HG03175 (cell line): ENCODE results near the gene RPL22.

ENCODE experiments used
- ATAC-seq: cut with Tn5 transposase; IDR thresholded peaks from one replicate; pipeline ENCODE4 v1.9.1; 2021; ENCODE audit warnings: mild to moderate bottlenecking, moderate library complexity; ENCODE audit not compliant: unreplicated experiment

The RPL22 gene

DNA sequence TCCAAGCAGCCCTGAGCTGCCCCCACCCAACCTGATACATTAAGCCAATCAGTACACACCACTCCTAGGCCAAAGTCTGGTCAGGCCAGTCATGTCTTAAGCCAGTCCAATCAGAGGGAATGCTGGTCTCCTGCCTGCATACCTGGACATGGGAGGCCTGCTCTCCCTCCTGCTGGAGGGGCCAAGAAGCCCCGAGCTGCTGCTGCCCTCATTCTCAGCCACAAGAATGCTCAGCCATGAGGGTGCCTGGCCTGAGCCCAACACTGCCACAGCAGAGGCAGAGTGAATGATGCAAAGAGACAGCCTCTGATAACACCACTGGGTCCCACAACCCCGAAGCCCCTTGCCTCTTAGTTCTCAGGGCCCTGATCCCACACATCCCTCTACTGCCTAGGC lies 42.3 kb downstream of the RPL22 start:
- ATAC-seq, result no peak

DNA sequence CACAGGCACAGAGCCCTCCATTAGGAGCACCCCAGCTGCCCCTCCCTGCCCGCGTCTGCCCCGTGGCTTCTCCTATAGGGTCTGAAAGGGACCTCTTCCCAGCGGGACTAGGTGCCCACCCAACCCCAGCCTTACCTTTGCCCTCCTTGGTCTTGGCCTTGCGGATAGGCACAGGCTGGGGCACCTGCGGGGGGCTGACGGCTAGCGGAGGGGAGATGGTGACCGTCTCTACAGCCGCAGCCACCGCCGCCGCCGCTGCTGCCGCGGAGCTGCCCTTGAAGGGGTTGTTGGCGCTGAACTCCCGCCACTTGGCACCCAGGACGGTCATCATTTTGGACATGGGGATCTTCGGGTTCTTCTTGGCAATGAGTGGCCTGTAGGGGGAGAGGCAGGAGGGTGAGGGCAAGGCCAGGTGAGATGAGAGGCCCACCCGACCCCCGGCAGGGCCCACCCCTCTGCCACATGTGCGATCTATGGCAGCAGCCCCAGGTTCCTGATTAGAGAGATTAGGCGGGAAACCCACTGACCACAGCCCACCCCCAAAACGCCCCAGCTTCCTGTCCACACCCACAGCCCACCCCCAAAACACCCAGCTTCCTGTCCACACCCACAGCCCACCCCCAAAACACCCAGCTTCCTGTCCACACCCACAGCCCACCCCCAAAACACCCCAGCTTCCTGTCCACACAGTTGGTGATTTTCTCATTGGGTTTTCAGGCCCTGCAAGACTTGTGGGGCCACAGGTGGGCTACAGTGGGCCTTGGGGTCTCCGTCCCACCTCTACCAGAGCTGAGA lies 44.7 kb downstream of the RPL22 start:
- no peak for ATAC-seq

DNA sequence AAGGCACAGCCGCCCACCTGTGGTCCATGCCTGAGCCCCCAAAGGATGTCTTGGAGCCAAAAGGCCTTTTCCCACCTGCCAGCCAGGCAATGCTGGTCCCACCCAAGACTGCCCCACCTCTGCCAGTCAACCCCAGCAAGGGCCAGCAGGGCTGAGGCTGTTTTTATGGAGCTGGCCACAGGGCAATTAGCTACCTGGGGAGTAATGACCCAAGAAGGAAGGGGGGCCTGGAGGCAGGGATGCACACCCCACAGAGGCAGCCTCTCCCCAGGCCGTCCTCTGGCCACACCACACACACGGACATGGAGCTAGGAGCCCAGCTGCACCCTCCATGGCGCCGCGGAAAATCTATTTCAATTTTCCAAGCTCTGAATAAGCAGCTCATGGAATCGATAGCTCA lies 46.5 kb downstream of the RPL22 start:
- no peak for ATAC-seq

DNA sequence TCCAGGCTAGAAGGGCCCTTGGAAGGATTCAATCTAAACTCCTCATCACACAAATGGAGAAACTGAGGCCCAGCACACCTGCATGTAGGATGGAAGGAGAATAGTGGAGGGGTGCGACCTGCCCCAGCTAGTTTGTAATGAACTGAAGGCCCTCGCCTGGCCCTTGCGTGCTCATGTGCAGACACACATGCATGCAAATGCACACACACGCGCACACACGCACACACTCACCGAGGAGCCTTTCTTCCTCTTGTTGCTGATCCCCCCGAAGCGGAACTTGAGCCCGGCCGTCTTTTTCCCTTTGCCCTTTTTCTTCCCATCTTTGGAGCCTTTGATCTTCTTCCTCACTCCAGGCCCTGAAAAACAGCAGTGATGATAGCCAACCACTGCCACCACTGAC lies 47.2 kb downstream of the RPL22 start:
- no peak for ATAC-seq

DNA sequence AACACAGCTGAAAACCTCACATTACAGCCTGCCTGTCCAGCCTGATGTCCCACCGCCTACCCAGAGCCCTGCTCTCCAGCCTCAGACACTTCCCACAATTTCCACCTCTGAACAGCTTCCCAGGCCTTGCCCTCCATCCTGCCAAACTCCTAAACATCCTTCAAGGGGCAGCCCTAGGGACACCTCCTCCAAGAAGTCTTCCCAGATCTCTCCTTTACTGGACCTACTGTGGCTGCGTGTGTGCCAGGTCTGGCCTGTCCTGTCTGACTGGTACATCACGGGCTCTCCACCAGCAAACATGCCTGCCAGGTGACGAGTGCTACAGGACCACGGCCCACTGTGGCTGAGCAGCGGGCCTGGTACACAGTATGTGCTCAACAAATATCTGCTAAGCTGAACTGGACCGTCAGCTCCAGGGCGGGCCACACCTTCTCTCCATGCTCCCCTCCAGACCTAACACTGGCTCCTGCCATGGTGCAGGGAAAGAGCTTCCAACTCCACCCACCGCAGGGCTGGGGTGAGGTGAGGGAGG lies 48.0 kb downstream of the RPL22 start:
- no peak for ATAC-seq

DNA sequence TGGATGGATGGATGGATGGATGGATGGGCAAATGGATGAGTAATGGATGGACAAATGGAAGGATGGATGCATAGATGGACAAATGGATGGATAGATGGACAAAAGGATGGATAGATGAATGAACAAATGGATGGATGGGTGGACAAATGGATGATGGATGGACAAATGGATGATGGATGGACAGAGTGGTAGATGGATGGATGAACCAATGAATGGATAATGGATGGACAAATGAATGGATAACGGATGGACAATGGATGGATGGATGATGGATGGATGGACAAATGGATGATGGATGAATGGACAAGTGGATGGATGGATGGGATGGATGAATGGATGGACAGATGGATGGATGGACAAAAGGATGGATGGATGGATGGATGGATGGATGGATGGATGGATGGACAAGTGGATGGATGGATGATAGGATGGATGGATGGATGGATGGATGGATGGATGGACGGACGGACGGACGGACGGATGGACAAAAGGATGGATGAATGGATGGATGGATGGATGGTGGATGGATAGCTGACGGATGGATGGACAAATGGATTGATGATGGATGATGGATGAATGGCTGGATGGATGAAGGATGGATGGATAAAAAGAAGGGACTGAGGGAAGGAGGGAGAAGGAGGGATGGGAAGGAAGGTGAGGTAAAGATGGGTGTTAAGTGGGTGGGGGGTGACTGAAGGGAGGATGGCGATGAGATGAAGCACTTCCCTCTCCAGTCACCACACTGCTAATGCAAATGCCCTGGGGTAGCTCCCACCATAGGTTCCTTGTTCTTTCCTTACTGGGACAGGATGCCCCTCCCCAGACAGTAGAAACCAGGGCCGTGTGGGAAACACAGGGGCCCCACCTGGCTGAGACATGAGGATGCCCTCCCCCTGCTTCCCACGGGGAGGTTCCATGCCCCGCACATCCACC lies 49.1 kb downstream of the RPL22 start:
- ATAC-seq, result no peak

DNA sequence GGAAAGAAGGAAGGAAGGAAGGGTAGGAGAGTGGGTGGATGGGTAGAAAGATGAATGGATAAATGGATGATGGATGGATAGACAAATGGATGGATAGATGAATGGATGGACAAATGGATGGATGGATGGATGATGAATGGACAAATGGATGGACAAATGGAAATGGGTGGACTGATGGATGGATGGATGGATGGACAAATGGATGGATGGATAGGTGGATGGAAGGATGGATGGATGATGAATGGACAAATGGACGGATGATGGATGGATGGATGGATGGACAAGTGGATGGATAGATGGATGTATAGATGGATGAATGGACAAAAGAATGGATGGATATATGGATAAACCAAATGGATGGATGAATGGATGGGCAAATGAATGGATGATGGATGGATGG lies 49.8 kb downstream of the RPL22 start:
- no peak for ATAC-seq

DNA sequence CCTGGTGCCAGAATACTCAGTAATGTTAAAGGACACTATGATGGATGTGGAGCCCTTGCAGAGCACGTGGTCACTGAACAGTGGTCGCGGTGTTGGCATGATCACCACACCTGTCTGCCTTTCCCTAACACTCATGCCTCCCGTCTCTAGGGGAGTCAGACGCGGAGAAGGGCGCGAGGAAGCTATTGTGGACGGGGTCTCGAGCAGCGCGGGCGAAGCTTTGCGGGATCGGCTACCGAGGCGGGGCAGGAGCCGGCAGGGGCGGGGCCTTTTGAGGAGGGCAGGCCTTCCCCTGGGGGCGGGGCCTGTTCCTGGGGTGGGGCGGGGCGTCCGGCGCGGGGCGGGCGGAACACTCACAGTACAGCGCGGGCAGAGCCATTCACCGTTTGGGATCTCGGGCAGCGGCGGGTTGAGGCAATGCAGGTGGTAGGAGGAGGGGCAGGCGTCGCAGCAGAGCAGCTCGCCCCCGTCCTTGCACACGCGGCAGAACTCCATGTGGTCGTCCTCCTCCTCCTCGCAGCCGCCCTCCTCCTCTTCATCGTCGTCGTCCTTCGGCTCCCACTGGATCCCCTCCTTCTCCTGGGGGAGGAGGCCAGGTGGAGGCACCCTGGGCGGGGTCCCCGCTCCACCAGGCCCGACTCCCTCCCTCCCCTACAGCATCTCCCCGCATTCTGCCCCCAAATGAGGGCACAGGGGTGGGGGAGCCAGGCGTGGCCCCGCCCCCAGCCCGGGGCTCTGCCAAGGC lies 50.7 kb downstream of the RPL22 start:
- ATAC-seq, result no peak

DNA sequence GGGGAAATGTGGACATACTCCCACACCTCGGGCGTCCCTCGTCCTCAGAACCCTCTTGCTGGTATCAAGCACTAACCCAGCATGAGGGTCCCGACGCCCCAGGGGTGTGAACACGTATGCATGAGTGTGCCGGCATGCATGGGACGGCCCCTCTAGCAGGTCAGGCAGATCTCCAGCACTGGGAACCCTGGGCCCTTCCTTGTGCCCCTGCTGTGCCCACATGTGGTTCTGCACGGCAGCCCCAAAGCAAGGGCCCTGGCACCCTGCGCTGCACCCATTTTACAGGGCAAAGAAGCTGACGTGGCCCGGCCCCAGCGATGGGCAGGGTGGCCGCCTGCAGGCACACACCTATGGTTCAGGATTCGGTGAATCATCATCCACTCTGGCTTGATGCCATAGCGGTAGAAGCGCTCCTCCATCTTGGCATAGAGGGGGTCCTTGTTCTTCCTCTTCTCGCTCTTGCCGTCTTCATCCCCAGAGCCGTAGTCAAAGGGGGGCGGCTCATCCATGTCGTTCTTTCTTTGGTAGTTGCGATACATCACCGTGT lies 53.5 kb downstream of the RPL22 start:
- no peak for ATAC-seq

DNA sequence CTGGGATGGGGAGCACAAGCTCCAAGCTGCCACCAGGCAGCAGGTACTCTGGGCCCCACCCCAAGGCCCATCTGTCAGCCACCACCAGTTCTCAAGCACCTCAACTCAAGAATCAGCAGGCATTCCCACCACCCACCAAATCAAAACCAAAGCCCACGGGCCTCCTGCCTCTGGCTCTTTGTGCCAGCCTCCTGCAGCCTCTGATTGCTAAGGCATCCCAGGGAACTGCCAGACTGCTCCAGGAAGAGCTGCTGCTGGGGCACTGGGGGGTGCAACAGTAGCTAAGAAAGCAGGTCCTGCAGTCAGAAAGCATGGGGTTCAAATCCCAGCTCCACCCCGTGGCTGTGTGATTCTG lies 54.0 kb downstream of the RPL22 start:
- ATAC-seq, result no peak

DNA sequence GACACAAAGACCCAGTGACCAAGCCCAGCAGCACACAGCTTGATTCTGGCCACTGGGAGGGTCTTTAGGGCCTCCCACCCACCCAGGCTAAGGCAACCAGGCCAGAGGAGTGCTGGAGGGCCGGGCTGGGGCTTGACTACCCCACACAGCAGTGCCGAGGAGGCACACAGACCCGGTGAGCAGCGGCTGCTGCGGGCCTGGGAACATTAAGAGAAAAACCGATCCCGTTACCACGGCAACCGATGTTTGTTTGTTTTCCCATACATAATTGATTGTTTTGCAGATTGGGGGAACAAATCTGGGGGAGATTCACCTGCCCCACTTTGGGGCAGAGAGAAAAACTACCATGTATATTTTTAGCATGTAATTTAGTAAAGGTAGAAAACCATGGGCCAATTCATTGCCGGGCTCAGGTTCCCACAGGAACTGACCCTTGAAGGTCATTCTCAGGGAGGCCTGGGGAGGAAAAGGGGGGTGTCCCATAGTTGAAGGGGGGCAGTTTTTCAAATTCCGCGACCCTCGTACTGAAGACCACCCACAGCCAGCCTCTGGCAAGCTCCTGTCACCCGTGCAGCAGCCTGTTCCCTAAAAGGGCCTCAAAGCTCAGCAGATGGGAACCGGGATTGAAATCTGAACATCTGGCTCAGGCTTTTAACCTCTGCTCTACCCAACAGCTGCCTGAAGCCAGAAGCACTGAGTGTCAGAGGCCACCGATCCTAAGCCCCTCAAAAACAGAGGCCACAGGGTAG lies 54.6 kb downstream of the RPL22 start:
- no peak for ATAC-seq

DNA sequence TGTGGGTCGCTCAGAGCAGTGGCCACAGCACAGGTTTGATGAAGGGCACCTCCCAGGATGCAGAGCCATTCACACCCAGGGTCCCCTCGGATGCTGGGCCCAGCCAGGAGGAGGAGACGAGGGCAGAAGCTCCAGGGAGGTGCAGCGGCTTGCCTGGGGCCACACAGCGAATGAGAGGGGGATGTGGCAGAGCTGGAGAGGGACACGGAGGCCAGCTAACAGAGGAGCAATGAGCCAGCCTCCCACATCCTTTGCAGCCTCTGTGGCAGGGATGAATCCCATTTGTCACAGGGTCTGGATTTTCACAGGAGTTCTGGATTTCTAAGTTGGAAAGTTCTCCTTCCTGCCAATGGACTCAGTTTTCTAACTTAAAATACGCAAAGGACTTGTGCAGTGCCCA lies 55.2 kb downstream of the RPL22 start:
- no peak for ATAC-seq

DNA sequence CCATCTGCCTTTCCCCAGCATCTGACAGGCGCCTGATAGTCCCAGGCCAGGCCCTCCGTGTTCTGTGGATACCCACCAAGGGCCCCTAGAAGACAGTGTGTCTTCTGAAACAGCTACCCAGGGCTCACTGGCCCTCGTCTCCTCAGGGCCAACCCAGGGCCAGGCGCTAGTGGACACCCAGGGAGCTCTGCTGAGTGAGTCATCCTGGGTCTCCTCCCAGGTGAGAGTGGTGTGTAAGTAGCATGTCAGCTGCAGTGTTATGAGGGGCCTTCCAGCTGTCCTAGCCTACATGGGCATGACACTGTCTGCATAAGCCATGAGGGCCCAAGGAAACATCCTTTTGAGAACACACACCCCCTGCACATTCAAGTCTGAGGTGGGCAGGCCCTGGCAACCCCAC lies 56.0 kb downstream of the RPL22 start:
- no peak for ATAC-seq

DNA sequence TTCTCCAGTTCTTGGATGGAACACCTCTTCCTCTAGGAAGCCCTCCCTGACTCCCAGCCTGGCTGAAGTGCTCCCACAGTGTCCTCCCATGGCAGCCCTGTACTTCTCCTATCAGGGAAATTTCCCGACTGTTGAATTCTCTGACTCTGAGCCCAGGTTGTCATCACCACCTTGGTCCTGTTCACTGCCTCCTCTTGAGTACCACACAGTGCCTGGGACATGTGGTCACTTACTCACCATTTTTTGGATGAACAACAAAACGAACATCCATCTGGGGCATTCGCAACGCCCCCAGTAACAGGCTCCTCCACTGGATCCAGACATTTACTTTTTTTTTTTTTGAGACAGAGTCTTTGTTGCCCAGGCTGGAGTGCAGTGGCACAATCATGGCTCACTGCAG lies 56.7 kb downstream of the RPL22 start:
- no peak for ATAC-seq

DNA sequence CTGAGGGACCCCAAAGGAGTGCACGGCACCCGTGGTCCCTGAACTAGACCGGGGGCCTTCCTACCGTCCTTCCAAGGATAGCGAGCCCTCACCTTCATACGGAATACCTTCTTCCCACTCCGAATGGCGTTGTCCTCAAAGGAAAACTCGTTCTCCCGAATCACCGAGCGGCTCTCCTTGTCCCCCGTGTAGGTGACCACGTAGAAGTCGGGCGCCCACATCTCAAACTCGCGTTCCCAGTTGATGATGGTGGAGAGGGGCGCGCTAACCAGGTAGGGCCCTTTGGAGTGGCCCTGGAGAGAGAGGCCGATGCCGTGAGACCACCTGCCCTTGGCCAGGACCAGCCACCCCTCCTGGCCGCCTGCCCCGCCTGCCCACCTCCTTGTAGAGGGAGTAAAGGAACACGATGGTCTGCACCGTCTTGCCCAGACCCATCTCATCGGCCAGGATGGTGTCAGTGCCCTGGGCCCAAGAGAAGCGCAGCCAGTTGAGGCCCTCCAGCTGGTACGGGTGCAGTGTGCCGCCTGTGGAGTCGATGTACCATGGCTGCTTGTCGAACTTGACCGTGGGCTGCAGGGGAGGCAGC lies 57.3 kb downstream of the RPL22 start:
- ATAC-seq, result no peak

DNA sequence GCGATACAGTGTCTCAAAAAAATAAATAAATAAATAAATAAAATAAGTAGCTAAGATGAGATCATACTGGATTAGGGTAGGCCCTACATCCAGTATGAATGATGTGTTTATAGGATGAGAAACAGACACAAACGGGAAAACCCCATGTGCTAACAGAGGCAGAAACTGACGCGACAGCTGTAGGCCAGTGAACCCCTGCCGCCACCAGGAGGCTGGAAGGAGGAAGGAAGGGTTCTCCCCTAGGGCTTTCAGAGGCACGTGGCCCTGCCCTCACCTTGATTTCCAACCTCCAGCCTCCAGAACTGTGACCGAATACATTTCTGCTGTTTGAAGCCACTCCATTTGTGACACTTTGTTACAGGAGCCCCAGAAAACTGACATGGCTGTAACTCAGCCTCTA lies 57.8 kb downstream of the RPL22 start:
- ATAC-seq, result no peak

DNA sequence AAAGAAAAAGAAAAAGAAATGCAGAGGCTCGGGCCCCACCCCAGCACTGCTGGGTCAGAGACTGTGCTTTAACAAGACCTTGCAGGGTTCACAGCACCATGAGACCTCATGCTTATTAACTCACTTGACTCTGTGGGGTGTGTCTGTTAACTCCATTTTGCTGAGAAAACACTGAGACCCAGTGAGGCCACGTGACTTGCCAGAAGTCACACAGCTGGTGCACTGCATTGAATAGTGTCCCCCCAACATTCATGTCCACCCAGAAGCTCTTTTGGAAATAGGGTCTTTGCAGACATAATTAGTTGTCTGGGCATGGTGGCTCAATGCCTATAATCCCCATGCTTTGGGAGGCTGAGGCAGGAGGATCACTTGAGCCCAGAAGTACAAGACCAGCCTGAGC lies 59.0 kb downstream of the RPL22 start:
- no peak for ATAC-seq

DNA sequence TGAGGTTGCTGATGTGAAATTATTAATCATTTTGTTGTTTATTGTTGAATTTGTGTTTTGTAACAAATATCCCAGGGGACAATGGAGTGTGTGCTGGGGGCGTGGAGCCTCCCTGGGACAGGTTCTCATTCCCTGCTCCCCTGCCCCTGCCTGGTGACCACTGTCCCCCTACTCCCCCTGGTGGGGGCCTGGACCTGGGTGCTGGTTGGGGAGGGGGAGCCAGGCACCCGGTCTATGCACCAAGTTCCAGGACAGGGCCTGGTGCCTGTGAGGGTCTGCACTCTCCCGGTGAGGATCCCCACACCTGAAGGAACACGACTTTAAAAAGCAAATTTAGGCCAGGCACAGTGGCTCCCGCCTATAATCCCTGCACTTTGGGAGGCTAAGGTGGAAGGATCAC lies 61.6 kb downstream of the RPL22 start:
- ATAC-seq, result no peak

DNA sequence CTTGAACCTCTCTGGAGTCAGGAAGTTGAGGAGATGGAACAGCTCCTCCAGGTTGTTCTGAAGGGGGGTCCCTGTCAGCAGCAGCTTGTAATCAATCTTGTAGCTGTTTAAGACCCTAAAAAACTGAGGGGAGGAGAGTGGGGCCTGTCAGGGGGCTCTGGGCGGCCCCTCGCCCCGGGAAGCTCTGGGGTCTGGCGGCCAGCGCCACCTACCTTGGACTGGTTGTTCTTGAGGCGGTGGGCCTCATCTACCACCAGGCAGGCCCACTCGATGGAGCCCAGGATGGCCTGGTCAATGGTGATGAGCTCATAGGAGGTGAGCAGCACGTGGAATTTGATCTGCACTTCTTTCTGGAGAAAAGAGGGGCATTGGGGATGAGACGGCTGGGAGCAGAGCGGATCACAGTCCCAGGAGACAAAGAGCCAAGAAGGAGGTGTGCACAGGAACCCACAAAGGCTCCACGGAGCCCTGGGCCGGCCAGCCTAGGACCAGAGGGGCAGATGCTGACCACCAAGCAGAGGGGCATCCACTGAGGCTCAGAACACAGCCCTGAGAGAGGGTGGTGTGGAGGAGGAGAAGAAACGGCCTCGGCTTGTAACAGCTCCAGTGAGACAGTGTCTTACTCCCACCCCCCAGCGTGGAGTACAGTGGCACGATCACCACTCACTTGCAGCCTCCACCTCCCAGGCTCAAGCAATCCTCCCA lies 62.7 kb downstream of the RPL22 start:
- ATAC-seq, result no peak
